ENCODE data around the gene ADAM22.

Gene ADAM22

GRCh38 chr7:88184848-88185304, 250.8 kb downstream of the ADAM22 start:
- H3K4me1 ChIP-seq (ENCODE audit: control insufficient read depth, insufficient read depth, low read length), result 0 out of 2 replicates have a peak, but pooled peaks cover 1% of the 10 kb centered on the region
- WGBS (ENCODE audit: insufficient coverage, insufficient read length), result no CpG with 5 or more reads among the region's 5 CpGs
- no peaks in the 10 kb centered on the region for H3K36me3 ChIP-seq (ENCODE audit: control insufficient read depth, insufficient read depth, low read length)
- DNase-seq (ENCODE audit: low read depth, low spot score), result no peak
- no peaks in the 10 kb centered on the region for H3K9me3 ChIP-seq (ENCODE audit: control insufficient read depth, insufficient read depth, low read length)
- no peaks in the 10 kb centered on the region for H3K27me3 ChIP-seq (ENCODE audit: control insufficient read depth, insufficient read depth, low read length)
- no peak overlapping the region for H3K4me3 ChIP-seq (ENCODE audit: low read length)
- no peak overlapping the region for H3K27ac ChIP-seq (ENCODE audit: low read length)

DNA sequence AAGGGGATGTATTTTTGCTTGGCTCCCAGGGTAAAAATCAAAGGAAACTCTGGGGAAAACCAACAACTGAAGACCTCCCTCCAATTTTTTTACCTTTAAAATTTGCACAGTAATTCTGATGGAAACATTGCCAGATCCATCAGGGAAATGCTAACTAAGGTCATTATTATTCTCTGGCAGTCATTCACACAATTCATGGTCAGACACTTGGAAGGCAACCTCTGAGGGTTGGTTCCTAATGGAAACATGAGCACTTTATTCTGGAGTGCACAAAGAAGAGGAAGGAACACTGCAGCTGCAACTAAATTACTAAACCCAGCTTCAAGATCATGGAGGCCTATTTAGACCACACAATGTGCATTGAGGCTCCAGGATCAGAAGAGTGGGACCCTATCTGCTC, 251.6 kb downstream of the ADAM22 start:
- H3K36me3 ChIP-seq (ENCODE audit: control insufficient read depth, insufficient read depth, low read length), result no peaks in the 10 kb centered on the region
- no peak for DNase-seq (ENCODE audit: low read depth, low spot score)
- no peak overlapping the region for H3K4me3 ChIP-seq (ENCODE audit: low read length)
- no peaks in the 10 kb centered on the region for H3K27me3 ChIP-seq (ENCODE audit: control insufficient read depth, insufficient read depth, low read length)
- H3K4me1 ChIP-seq (ENCODE audit: control insufficient read depth, insufficient read depth, low read length), result 0 out of 2 replicates have a peak, but pooled peaks cover 1% of the 10 kb centered on the region
- H3K27ac ChIP-seq (ENCODE audit: low read length), result no peak overlapping the region
- H3K9me3 ChIP-seq (ENCODE audit: control insufficient read depth, insufficient read depth, low read length), result no peaks in the 10 kb centered on the region

- no peaks in the 10 kb centered on the region for H3K36me3 ChIP-seq (ENCODE audit: control insufficient read depth, insufficient read depth, low read length)
- DNase-seq (ENCODE audit: low read depth, low spot score), result no peak
- no peak overlapping the region for H3K4me3 ChIP-seq (ENCODE audit: low read length)
- H3K27ac ChIP-seq (ENCODE audit: low read length), result no peak overlapping the region
- WGBS (ENCODE audit: insufficient coverage, insufficient read length), result no CpG with 5 or more reads among the region's 3 CpGs
- no peaks in the 10 kb centered on the region for H3K9me3 ChIP-seq (ENCODE audit: control insufficient read depth, insufficient read depth, low read length)
- no peaks in the 10 kb centered on the region for H3K4me1 ChIP-seq (ENCODE audit: control insufficient read depth, insufficient read depth, low read length)
- no peaks in the 10 kb centered on the region for H3K27me3 ChIP-seq (ENCODE audit: control insufficient read depth, insufficient read depth, low read length)
These were observed 257.9 kb downstream of the ADAM22 start for GRCh38 chr7:88191911-88192310.

DNA sequence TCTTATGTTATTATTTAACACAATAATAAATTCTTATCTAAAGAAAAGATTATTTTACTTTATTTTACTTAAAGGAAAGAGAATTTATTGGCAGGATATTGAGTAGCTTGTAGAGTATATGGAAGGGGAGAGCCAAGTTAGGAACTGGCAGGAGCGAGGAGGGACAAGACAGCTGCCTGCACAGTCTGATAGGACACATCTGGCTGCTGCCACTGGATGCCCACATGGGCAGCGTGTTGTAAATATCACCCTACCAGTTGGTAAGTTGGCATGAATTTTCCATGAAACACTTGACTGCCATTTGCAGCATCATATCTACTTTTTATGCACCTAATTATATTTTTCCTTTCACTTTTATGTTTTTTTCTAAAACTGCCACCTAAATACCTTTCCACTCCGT, 266.2 kb downstream of the ADAM22 start:
- H3K27me3 ChIP-seq (ENCODE audit: control insufficient read depth, insufficient read depth, low read length), result no peaks in the 10 kb centered on the region
- DNase-seq (ENCODE audit: low read depth, low spot score), result no peak
- peaks cover 4% of the 10 kb centered on the region; the same call in 1 of the 2 replicates for H3K4me1 ChIP-seq (ENCODE audit: control insufficient read depth, insufficient read depth, low read length)
- no peaks in the 10 kb centered on the region for H3K36me3 ChIP-seq (ENCODE audit: control insufficient read depth, insufficient read depth, low read length)
- H3K4me3 ChIP-seq (ENCODE audit: low read length), result no peak overlapping the region
- WGBS (ENCODE audit: insufficient coverage, insufficient read length), result no CpG with 5 or more reads among the region's 3 CpGs
- H3K9me3 ChIP-seq (ENCODE audit: control insufficient read depth, insufficient read depth, low read length), result no peaks in the 10 kb centered on the region
- H3K27ac ChIP-seq (ENCODE audit: low read length), result no peak overlapping the region

DNA sequence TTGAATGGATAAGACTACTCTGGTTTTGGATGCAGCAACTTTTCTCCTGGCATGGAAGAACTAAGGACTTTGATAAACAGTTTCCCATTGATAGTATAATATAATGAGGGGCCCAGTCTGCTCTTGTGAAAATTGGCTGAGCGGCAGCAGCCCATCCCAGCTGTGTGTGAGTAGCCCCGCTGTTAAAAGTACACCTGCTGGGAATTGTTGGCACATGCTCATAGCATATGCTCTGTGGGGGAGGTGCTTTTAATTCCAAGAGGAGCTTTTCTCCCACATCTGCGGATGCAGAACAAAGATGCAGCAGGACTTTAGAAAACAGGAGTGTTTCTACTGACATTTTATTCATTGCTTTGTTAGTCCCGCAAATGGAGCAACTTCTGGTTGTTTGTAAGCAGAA, 266.7 kb downstream of the ADAM22 start:
- no peak overlapping the region for H3K27ac ChIP-seq (ENCODE audit: low read length)
- H3K36me3 ChIP-seq (ENCODE audit: control insufficient read depth, insufficient read depth, low read length), result no peaks in the 10 kb centered on the region
- no peak overlapping the region for H3K4me3 ChIP-seq (ENCODE audit: low read length)
- no peaks in the 10 kb centered on the region for H3K27me3 ChIP-seq (ENCODE audit: control insufficient read depth, insufficient read depth, low read length)
- no peak for DNase-seq (ENCODE audit: low read depth, low spot score)
- WGBS (ENCODE audit: insufficient coverage, insufficient read length), result no CpG with 5 or more reads among the region's 4 CpGs
- no peaks in the 10 kb centered on the region for H3K9me3 ChIP-seq (ENCODE audit: control insufficient read depth, insufficient read depth, low read length)
- H3K4me1 ChIP-seq (ENCODE audit: control insufficient read depth, insufficient read depth, low read length), result peaks cover 4% of the 10 kb centered on the region; the same call in 1 of the 2 replicates

GRCh38 chr7:88201305-88201704, 267.3 kb downstream of the ADAM22 start:
- H3K4me3 ChIP-seq (ENCODE audit: low read length), result no peak overlapping the region
- H3K4me1 ChIP-seq (ENCODE audit: control insufficient read depth, insufficient read depth, low read length), result peaks cover 4% of the 10 kb centered on the region; the same call in 1 of the 2 replicates
- no peaks in the 10 kb centered on the region for H3K9me3 ChIP-seq (ENCODE audit: control insufficient read depth, insufficient read depth, low read length)
- no peak for DNase-seq (ENCODE audit: low read depth, low spot score)
- no peaks in the 10 kb centered on the region for H3K27me3 ChIP-seq (ENCODE audit: control insufficient read depth, insufficient read depth, low read length)
- H3K36me3 ChIP-seq (ENCODE audit: control insufficient read depth, insufficient read depth, low read length), result no peaks in the 10 kb centered on the region
- no peak overlapping the region for H3K27ac ChIP-seq (ENCODE audit: low read length)

GRCh38 chr7:88202278-88202677, 268.2 kb downstream of the ADAM22 start:
- Histone ChIP-seq H3K27ac (ENCODE audit: low read length) (no peak overlapping the region), H3K36me3 (ENCODE audit: control insufficient read depth, insufficient read depth, low read length) (no peaks in the 10 kb centered on the region), H3K27me3 (ENCODE audit: control insufficient read depth, insufficient read depth, low read length) (no peaks in the 10 kb centered on the region), H3K4me1 (ENCODE audit: control insufficient read depth, insufficient read depth, low read length) (peaks cover 4% of the 10 kb centered on the region; the same call in 1 of the 2 replicates), H3K9me3 (ENCODE audit: control insufficient read depth, insufficient read depth, low read length) (no peaks in the 10 kb centered on the region), H3K4me3 (ENCODE audit: low read length) (no peak overlapping the region)
- DNase-seq (ENCODE audit: low read depth, low spot score), result no peak
- no CpG with 5 or more reads among the region's 5 CpGs for WGBS (ENCODE audit: insufficient coverage, insufficient read length)

- Histone ChIP-seq H3K27me3 (ENCODE audit: control insufficient read depth, insufficient read depth, low read length) (no peaks in the 10 kb centered on the region), H3K4me1 (ENCODE audit: control insufficient read depth, insufficient read depth, low read length) (peaks cover 4% of the 10 kb centered on the region; the same call in 1 of the 2 replicates), H3K4me3 (ENCODE audit: low read length) (no peak overlapping the region), H3K36me3 (ENCODE audit: control insufficient read depth, insufficient read depth, low read length) (no peaks in the 10 kb centered on the region), H3K9me3 (ENCODE audit: control insufficient read depth, insufficient read depth, low read length) (no peaks in the 10 kb centered on the region), H3K27ac (ENCODE audit: low read length) (no peak overlapping the region)
- DNase-seq (ENCODE audit: low read depth, low spot score), result no peak
- no CpG with 5 or more reads among the region's 3 CpGs for WGBS (ENCODE audit: insufficient coverage, insufficient read length)
These were observed 268.7 kb downstream of the ADAM22 start for GRCh38 chr7:88202799-88203198.

DNA sequence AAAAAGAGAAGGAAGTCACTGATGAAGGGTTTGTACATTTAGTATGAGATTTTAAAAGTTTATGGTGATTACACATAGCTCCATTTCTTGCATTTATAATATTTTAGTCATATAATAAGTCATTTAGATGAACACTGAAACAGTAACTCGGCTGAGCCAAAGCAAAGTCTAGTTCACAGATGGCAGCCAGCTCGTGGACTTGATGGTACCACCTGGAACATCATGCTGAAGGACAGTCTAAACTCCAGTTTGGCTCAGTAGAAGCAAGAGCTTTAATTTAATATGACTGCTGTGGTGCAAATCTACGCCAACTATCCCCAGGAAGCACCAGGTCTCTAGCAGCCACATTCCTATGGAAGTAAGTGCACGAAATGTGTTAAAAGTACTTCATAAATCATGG, 269.4 kb downstream of the ADAM22 start:
- no peak overlapping the region for H3K27ac ChIP-seq (ENCODE audit: low read length)
- no CpG with 5 or more reads among the region's 4 CpGs for WGBS (ENCODE audit: insufficient coverage, insufficient read length)
- H3K27me3 ChIP-seq (ENCODE audit: control insufficient read depth, insufficient read depth, low read length), result no peaks in the 10 kb centered on the region
- H3K4me3 ChIP-seq (ENCODE audit: low read length), result no peak overlapping the region
- no peaks in the 10 kb centered on the region for H3K9me3 ChIP-seq (ENCODE audit: control insufficient read depth, insufficient read depth, low read length)
- peaks cover 4% of the 10 kb centered on the region; the same call in 1 of the 2 replicates for H3K4me1 ChIP-seq (ENCODE audit: control insufficient read depth, insufficient read depth, low read length)
- H3K36me3 ChIP-seq (ENCODE audit: control insufficient read depth, insufficient read depth, low read length), result no peaks in the 10 kb centered on the region
- DNase-seq (ENCODE audit: low read depth, low spot score), result no peak

GRCh38 chr7:88204525-88205110, 270.6 kb downstream of the ADAM22 start:
- peaks cover 4% of the 10 kb centered on the region; the same call in 1 of the 2 replicates for H3K4me1 ChIP-seq (ENCODE audit: control insufficient read depth, insufficient read depth, low read length)
- peaks cover 2% of the 10 kb centered on the region; the same call in 1 of the 2 replicates for H3K36me3 ChIP-seq (ENCODE audit: control insufficient read depth, insufficient read depth, low read length)
- no peaks in the 10 kb centered on the region for H3K9me3 ChIP-seq (ENCODE audit: control insufficient read depth, insufficient read depth, low read length)
- H3K27ac ChIP-seq (ENCODE audit: low read length), result no peak overlapping the region
- no peaks in the 10 kb centered on the region for H3K27me3 ChIP-seq (ENCODE audit: control insufficient read depth, insufficient read depth, low read length)
- no peak overlapping the region for H3K4me3 ChIP-seq (ENCODE audit: low read length)
- DNase-seq (ENCODE audit: low read depth, low spot score), result no peak
- WGBS (ENCODE audit: insufficient coverage, insufficient read length), result no CpG with 5 or more reads among the region's 3 CpGs

DNA sequence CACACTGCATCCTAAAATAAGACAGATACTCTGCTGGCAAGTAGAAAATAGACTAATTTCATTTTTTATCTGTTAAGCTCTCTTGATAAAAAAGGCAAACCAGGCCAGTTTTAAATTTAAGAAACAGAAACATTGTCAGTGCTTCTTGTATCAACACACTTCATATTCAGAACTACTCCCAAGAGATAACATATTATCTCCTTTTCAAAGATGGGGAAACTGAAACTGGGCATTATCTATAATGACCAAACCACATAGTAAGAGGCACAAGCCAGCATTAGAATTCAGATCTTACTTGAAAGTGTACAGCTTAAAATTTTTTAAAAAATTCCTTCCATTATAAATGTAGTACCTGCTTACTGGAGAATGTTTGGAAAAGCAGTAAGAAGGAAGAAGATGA, 271.1 kb downstream of the ADAM22 start:
- Histone ChIP-seq H3K27me3 (ENCODE audit: control insufficient read depth, insufficient read depth, low read length) (no peaks in the 10 kb centered on the region), H3K27ac (ENCODE audit: low read length) (no peak overlapping the region), H3K4me3 (ENCODE audit: low read length) (no peak overlapping the region), H3K4me1 (ENCODE audit: control insufficient read depth, insufficient read depth, low read length) (peaks cover 4% of the 10 kb centered on the region; the same call in 1 of the 2 replicates), H3K36me3 (ENCODE audit: control insufficient read depth, insufficient read depth, low read length) (peaks cover 2% of the 10 kb centered on the region; the same call in 1 of the 2 replicates), H3K9me3 (ENCODE audit: control insufficient read depth, insufficient read depth, low read length) (no peaks in the 10 kb centered on the region)
- no peak for DNase-seq (ENCODE audit: low read depth, low spot score)
